ENCODE measurements around the gene CDPF1.

- TF ChIP-seq, protein P1, sequence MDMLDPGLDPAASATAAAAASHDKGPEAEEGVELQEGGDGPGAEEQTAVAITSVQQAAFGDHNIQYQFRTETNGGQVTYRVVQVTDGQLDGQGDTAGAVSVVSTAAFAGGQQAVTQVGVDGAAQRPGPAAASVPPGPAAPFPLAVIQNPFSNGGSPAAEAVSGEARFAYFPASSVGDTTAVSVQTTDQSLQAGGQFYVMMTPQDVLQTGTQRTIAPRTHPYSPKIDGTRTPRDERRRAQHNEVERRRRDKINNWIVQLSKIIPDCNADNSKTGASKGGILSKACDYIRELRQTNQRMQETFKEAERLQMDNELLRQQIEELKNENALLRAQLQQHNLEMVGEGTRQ (IDR thresholded peaks at IDR 0.05), result no peak
- TF ChIP-seq POLR2A (IDR thresholded peaks at IDR 0.05; ENCODE audit: low read length) (no peak), NPAS2 (CRISPR knock-in tag; IDR thresholded peaks at IDR 0.05; ENCODE audit: borderline replicate concordance) (no peak), ZSCAN20 (CRISPR knock-in tag; IDR thresholded peaks at IDR 0.05) (no peak), POLR2AphosphoS2 (conservative IDR thresholded peaks at IDR 0.05; ENCODE audit: low read length) (no peak), BHLHE40 (IDR thresholded peaks at IDR 0.05; ENCODE audit: low read depth, low read length) (no peak), KDM1A (IDR thresholded peaks at IDR 0.05; ENCODE audit: low read depth) (no peak), RAD21 (conservative IDR thresholded peaks at IDR 0.05 in 1 of 2, IDR thresholded peaks at IDR 0.05 in 1 of 2) (no peak), HOXB13 (CRISPR knock-in tag; IDR thresholded peaks at IDR 0.05; ENCODE audit: low read depth) (no peak), JUN (IDR thresholded peaks at IDR 0.05) (no peak), TFCP2L1 (CRISPR knock-in tag; IDR thresholded peaks at IDR 0.05) (no peak)
- TF ChIP-seq, protein P2, sequence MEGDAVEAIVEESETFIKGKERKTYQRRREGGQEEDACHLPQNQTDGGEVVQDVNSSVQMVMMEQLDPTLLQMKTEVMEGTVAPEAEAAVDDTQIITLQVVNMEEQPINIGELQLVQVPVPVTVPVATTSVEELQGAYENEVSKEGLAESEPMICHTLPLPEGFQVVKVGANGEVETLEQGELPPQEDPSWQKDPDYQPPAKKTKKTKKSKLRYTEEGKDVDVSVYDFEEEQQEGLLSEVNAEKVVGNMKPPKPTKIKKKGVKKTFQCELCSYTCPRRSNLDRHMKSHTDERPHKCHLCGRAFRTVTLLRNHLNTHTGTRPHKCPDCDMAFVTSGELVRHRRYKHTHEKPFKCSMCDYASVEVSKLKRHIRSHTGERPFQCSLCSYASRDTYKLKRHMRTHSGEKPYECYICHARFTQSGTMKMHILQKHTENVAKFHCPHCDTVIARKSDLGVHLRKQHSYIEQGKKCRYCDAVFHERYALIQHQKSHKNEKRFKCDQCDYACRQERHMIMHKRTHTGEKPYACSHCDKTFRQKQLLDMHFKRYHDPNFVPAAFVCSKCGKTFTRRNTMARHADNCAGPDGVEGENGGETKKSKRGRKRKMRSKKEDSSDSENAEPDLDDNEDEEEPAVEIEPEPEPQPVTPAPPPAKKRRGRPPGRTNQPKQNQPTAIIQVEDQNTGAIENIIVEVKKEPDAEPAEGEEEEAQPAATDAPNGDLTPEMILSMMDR (IDR thresholded peaks at IDR 0.05), result no peak
Observed at GRCh38 chr22:46214149-46214548, 35.9 kb downstream of the CDPF1 start.
